NCI-H82 treated with DMSO at 0.1 percent for 48 hours (cell line): ENCODE data around the gene TEAD1.

Source experiments
- DNase-seq: peaks from one replicate; lab custom pipeline; 2025; ENCODE audit not compliant: unreplicated experiment; lab: John Stamatoyannopoulos, UW

Gene TEAD1

DNA sequence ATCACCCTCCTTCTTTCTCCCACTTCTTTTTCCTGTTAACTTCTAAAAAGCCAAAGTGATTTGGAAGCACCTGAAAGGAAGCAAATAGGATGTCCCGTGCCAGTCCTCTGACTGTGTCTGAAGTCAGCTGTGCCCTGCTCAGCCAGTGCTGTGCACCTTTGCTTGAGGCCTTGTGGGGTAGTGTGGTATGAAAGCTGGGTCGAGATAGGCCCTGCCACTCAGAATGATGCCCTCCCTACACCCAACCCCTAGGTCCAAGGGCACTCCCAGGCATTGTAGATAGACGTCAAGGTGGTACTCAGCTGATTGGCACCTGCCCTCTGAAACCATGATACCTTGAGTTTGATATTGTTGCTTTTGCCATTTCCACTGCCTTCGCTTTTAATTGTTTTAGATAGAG, 251.3 kb downstream of the TEAD1 start:
- DNase-seq = no peak

DNA sequence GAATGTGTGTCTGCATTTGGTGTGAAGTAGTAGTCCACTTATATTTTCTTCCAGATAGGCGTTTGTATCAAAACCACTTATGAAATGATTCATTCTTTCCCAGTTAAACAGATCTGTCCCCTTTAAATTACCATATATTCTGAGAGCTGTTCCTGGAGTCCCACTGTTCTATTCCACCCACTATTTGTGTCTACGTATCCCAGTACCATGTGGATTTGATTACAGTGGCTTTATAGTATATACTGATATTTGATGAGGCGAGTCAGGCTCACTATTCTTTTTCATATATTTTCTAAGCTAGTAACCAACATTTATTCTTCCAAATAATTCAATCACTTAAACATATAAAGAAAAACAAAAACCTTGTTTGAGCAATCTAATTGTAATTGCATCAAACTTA, 253.0 kb downstream of the TEAD1 start:
- no peak for DNase-seq

DNA sequence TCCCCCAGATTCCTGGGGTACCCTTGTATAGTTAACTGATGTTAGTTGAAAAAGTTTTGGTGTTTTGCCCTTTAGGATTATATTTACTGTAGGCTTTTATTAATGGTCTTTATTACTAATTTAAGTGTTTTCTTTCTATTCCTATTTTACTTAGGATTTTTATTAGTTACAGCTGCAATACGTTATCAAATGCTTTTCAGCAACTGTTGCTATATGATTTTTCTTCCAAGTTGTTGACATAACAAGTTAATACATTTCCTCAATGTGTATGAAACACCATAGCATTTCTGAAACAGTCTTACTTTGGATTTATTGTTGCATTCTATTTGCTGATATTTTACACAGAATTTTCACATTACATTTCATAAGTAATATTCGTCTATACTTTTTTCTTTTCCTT, 253.7 kb downstream of the TEAD1 start:
- DNase-seq = no peak

DNA sequence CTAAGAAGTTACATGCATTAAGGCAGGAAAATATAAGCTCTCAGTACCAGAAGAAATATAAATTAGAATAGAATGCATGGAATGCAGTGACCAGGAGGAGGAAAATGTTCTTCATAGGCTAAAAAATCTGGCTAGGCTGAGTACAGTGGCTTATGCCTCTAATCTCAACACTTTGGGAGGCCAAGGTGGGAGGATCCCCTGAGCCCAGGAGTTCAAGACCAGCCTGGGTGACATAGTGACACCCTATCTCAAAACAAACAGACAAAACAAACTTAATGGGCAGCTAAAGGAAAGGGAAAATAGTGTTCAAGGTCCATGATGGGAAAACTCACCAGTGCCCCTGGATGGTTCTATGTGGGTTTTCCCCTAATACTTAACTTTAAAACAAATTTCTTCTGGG, 256.6 kb downstream of the TEAD1 start:
- no peak for DNase-seq

DNA sequence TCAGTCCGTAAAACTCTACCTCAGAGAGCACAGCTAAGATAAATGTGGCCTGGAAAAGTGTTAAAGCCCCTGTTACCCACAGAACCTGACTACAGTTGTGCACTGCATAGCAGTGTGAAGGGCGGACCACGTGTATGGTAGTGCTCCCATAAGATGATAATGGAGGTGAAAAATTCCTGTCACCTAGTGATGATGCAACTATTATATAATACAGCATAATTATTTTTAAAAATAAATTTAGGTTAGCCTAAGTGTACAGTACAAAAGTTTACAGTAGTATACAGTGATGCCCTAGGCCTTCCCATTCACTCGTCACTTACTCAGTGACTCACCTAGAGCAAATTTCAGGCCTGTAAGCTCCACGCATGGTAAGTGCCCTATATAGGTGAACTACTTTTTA, 258.3 kb downstream of the TEAD1 start:
- no peak for DNase-seq

DNA sequence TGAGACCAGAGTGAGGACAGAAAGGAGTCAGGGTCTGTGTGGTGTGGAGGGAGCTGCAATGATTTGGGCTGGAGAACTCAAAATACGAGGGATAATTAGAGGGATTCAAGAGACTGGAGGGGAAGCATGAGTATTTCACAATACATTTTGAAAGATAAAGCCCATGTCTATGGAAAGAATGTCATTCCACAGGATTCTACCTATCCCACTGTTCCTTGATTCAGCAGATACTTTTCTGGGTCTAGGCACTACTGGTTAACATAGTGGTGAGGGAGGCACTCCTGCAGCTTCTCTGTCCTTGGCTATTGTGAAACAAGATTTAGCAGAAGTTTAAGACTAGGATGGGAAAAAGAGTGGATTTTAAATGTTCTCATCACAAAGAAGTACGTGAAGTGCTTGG, 262.0 kb downstream of the TEAD1 start:
- no peak for DNase-seq

DNA sequence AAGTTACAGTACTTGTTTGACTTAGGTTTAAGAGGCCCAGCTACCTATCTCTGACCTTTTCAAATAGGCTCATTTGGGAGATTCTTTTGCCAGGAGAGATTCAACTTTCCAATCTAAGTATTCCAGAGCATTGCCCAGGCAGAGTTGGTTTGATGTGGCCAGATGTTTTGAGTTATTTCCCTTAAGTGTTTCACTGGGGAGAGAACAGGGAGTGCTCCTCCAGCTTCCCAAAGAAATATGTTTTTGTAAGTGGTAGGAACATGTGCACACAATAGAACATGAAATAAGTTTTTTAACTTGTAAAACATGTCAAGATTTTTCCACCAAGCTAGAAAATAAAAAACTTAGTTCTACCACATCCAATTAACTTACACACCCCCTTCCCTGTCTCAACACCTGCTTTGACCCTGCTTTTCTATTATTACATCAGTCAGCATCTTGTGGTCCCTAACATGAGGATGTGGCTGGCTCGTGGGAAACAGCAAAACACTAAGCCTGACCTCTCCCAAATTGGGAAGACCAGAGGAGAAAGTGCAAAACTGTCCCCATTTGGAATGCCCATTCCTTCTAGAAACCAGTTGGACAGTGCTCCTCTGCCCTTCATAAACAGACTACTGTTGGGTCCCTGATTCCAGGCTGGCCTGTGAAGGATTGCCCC, 264.5 kb downstream of the TEAD1 start:
- no peak for DNase-seq

DNA sequence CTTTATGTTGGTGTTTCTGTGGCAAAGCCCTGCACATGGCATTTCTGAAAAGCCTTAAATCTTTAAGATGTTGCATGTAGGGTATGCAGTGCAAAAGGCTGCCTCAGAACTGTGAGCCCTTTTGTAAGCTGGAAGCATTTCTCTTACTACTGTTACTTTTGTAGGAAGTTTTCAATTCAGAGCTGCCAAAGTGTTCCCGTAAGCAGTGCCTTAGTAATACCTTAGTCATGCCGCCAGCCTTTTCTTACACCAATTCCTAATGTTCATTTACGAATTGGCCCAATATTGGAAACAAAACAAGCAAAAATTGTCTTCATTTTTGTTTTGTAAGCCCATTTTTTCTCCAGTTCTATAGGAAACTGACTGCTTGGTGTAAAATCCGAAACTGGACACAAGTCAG, 267.4 kb downstream of the TEAD1 start:
- no peak for DNase-seq

DNA sequence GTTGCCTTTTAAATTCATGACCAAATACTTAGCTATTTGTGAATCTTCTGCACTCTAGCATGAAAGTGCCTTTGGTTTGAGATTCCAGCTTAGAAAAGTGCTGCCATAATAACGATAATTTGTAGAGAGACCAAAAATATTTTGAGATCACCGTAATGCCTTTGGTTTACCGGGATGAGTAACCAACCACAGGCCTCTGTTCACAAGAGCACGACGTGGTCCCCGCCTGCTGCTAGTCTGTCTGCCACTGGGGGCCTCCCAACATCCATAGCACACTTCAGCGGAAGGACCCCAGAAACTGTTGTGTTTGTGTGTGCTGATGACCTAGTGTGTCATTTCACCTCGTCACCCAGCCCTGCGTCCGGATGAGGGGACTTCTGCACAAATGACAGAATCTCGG, 267.9 kb downstream of the TEAD1 start:
- no peak for DNase-seq

DNA sequence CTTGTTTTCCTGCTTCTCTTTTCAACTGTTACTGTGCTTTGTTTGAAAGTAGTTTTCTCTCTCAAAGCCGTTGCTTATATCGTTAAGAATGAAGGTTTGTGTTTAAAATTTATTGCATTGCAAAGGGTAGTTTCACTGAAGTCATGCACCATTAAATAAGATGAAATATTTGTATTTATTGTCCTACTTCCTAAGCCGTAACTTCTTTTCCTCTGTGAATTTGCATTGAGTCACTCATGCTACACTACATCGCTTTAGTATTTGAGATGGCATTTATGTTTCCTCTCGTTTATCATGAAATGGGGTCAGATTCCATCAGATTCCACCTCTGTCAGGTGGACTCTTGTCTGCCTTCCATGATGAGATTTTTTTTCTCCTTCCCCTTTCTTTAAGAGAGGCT, 269.1 kb downstream of the TEAD1 start:
- DNase-seq = no peak

DNA sequence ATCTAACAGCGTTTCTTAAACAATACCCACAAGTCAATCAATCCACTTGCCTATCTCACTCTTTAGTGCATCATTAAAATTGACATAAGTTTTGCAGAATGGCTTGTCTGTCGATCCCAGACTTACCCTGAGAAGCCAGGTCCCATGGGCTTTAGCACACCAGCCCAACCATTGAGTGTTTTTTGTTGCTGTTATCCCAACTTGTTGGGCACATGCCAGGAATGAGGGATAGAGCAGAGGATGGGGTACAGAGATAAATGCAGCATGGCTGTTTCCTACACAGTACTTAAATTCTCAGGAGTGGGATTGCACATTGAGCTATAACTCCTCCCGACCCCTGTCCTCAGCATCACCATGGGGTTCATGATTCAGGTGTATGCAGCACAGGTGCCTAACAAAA, 270.7 kb downstream of the TEAD1 start:
- DNase-seq = no peak

DNA sequence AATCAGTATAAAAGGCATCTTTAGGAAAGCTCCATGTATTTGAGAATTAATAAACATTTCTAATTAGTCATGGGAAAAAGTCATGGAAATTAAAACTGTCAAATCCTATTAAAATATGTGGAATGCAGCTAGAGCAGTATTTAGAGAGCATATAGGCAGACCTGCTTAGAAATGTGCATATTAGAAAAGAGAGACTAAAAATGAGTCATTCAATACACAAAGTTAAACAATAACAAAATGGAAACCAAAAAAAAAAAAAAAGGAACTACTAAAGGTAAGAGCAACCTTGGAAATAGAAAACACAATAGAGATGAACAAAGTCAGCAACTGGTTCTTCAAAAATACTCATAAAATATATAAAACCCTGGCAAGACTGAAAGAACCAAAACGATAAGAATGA, 275.2 kb downstream of the TEAD1 start:
- DNase-seq = no peak

DNA sequence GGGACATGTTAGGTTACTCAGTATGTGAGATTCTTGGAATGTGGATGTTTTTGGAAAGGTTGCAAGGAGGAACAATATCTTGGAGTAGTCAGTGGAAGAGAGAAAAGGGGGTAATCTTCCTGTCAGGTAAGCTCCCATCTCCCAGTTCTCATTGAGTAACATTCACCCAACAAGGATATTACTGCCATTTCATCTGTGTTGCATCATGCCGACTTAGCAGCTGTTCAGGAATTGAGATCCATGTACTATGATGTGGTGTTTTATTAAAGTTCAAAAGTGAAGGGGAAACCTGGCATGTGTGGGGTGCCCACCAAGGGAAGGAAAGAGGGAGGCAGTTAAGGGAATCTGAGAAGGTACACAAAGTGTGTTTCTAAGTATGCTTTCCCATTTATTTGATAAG, 276.4 kb downstream of the TEAD1 start:
- no peak for DNase-seq

DNA sequence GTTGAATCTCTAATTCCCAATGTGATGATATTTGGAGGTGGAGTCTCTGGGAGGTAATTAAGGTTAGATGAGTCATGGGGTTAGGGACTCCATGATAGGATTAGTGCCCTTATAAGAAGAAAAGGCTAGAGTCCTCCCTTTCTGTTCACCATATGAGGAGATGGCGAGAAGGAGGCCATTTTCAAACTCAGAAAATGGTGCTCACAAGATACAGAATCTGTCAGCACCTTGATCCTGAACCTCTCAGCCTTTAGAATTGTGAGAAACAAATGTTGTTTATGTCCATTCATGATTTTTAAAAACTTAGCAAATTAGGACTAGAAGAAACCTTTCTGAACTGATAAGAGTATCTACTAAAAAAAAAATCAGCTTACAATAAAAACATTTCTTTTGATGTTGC, 277.2 kb downstream of the TEAD1 start:
- no peak for DNase-seq

DNA sequence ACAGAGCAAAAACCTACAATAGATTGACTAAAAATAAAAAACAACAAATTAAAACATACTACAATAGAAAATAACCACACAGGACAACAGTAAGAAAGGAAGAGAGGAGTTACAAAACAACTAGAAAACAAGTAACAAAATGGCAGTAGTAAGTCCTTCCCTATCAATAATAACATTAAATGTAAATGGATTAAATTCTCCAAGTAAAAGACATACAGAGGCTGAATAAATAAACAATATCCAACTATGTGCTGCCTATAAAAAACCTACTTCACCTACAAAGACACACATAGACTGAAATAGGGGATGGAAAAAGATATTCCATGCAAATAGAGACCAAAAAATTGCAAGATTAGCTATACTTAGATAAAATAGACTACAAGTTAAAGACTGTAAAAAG, 277.9 kb downstream of the TEAD1 start:
- DNase-seq = no peak

DNA sequence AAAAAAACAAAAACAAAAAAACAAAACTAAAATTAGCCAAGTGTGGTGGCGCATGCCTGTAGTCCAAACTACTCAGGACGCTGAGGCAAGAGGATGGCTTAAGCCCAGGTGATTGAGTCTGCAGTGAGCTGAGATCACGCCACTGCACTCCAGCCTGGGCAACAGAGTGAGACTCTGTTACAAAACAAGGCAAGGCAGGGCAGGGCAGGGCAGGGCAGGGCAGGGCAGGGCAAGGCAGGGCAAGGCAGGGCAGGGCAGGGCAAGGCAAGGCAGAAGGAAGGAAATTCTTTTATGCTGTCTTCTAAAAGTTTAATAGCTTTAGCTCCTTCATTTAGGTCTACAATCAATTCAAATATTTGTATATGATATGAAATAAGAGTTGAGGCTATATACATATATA, 284.8 kb downstream of the TEAD1 start:
- no peak for DNase-seq

DNA sequence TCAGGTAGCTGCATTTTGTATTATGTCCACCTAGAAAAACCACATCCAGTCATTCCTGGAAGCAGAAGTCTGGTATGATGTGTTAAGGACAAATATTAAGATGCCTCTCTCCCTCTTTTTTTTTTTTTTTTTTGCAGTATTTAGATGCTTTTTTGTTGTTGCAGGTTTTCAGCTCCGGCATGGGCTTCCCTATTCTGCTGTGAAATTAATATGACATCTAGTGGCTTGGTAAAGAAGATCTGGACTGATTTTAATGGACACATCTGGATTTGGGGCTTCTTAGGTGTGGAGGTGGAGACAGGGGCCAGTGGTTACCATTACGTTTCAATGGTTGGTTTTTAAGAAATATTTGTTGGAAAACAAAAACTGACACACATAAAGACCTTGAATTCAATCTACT, 287.4 kb downstream of the TEAD1 start:
- no peak for DNase-seq

DNA sequence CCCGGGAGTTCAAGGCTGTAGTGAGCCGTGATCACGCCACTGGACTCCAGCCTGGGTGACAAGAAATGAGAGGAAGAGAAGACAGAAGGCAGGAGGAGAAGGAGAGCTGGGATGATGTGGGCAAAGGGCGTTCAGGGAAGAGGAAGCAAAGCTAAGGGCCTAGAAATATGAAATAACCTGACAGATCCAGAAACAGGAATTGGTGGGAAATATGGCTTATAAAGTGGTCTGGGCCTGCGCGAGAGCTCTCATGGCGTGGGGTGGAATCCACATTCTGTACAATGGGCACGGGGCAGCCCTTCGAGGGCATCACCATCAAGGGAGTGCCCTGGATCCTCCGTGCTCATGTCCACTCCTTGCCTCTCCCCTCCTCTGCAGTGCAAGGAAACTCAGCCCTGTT, 288.1 kb downstream of the TEAD1 start:
- no peak for DNase-seq

DNA sequence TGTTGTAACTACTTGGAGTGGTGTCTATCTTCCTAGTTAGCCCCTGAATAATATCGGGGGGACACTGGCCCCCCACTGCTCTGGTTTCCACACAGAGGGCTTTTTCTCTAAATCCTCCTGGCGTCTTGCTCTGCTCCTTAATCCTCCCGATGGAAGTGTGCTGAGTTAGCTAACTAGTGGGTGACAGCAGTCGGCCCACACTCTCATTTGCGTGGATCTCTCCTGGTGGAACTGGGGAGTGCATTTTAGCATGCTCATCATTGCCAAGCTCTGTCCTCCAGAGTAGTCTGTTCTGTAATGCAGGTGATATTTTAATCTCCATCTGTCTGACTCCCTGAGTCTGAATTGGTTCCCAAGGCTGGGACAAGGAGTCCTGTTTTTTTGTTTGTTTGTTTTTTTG, 288.8 kb downstream of the TEAD1 start:
- DNase-seq = peak; percentile 0

DNA sequence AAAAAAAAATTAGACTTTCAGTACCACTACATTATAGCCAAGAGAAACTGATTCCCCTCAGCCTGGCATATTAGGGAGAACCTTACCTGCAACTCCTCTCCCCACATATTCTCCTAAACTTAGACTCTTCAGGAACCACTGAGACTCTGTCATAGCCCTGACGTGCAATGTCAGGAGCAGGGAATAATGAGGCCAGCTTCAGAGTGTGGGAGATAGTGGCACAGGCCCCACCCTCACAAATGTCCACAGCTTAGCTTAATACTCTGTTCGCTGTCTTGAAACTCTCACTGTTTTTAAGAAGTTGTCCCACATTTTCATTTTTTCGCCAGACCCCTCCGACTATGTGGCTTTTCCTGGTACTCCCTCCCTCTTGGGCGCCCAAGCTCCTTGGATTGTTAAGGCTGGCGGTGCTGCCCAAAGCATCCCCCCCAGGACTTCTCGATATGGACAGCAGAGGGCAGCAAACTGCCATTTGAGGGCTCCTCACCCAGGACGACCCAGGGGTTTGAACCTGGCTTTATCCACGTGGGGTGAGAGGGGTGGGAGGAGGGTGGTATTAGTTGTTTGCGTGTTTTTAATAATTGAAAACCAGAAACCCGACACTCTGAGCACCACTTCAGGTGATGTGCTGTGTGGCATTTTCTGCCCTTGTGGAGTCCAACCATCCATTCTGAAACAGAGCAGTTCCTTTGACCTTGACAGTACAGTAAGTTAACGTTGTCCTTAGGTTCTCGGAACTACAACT, 289.7 kb downstream of the TEAD1 start:
- DNase-seq = peak; percentile 15

DNA sequence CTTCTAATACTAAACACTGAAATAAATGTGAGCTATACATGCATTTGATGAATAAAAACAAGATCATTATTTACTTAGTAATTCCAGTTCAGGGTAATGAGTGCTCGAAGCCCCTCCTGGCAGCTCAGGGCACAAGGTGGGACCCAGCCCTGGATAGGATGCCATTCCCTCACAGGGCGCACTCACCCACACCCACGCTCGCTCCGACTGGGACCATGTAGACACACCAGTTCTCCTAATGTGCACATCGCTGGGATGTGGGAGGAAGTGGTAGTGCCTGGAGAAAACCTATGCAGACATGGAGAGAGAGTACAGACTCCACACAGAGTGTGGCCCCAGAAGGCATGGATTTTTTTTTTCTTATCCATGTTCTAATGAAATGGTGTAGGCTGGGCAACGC, 290.4 kb downstream of the TEAD1 start:
- no peak for DNase-seq

DNA sequence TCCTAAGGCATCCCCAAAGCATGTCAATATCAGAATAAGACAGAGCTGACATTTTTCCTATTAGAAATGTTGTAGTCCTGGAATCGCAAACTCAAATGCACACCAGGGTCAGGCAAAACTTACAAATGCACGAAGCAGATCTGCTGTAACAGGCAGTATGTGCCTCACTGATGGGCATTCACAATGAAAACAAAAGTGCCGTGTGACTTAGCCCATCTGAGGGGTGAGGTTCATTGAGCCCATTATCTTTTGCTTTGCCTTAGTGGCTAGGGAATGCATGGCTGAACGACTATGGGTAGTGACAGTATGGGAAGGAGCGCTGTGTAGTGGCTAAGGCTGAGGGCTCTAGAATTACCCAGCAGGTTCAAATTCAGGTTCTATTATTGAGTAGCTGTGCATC, 291.8 kb downstream of the TEAD1 start:
- DNase-seq = no peak

DNA sequence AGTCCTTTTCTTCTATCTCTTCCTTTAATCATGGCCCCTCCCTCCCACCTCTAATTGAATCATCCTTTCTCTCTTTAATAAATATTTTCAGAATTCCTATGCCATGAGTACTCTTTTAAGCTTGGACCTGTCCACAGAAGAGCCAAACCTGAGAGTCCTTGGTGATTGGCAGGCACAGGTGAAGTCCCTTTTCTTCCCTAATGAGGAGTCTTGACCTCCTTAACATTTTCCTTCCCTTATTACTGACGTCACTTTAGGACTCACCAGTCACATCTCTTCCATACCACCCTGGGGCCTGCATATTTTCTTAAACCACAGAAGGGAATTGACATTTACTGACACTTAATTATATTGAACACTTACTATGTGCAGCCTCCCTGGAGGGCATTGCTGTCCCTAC, 293.9 kb downstream of the TEAD1 start:
- DNase-seq = no peak
